Mesodermal cell (in vitro differentiated cells): ENCODE results near the gene PPP1R2B.
A peak's percentile ranks its signal among the peaks of the same experiment; 100 is the strongest.
"Not testable (repeated sequence)": the region's sequence is repeated elsewhere in the genome, so short reads cannot be mapped to it uniquely, and the experiment has no call there.

Experiments used
- H3K27ac ChIP-seq: 2 replicates; pipeline ENCODE4 v1.7.0; 2013; ENCODE audit warnings: mild to moderate bottlenecking, low read depth, low read length, moderate library complexity; ENCODE audit not compliant: severe bottlenecking
- H3K36me3 ChIP-seq: 2 replicates; pipeline ENCODE4 v1.7.1; 2013; ENCODE audit warnings: mild to moderate bottlenecking, low read length, moderate library complexity; ENCODE audit not compliant: control insufficient read depth, insufficient read depth
- H3K4me1 ChIP-seq: one replicate; pipeline ENCODE4 v1.7.1; 2013; ENCODE audit warnings: mild to moderate bottlenecking, low read length; ENCODE audit not compliant: insufficient read depth, control insufficient read depth, poor library complexity, severe bottlenecking
- H3K4me3 ChIP-seq: 2 replicates; pipeline ENCODE4 v1.7.0; 2013; ENCODE audit warnings: low read length, control low read depth, mild to moderate bottlenecking; ENCODE audit not compliant: insufficient read depth, poor library complexity, severe bottlenecking; ENCODE audit errors: extremely low read depth
- H3K9me3 ChIP-seq: 2 replicates; pipeline ENCODE4 v1.7.1; 2013; ENCODE audit warnings: mild to moderate bottlenecking, low read length, moderate library complexity; ENCODE audit not compliant: control insufficient read depth
- WGBS, 2 experiments: methylation state at CpG; one replicate each; pipeline ENCODE4 v1.1.5; 2013; ENCODE audit warnings: missing lambda C conversion rate in 2 of 2; ENCODE audit not compliant: insufficient coverage in 2 of 2; 5-methylcytosine and 5-hydroxymethylcytosine counted together

PPP1R2B gene

GRCh38 chr5:156826150-156826549, 23.9 kb upstream of the PPP1R2B start:
- no peaks in the 10 kb centered on the region for H3K9me3 ChIP-seq
- H3K4me3 ChIP-seq: no peak overlapping the region
- 87 to 96% methylated on average over 3 to 4 of the region's 4 CpGs for WGBS, 2 experiments
- no peaks in the 10 kb centered on the region for H3K36me3 ChIP-seq
- no peaks in the 10 kb centered on the region for H3K4me1 ChIP-seq
- no peak overlapping the region for H3K27ac ChIP-seq

GRCh38 chr5:156834916-156835315, 15.2 kb upstream of the PPP1R2B start:
- WGBS, 2 experiments: 64 to 79% methylated on average over 6 of the region's 6 CpGs
- no peaks in the 10 kb centered on the region for H3K9me3 ChIP-seq
- H3K4me1 ChIP-seq: peaks cover 3% of the 10 kb centered on the region
- H3K27ac ChIP-seq: no peak overlapping the region
- H3K36me3 ChIP-seq: no peaks in the 10 kb centered on the region
- no peak overlapping the region for H3K4me3 ChIP-seq

- H3K36me3 ChIP-seq: no peaks in the 10 kb centered on the region
- peaks cover 3% of the 10 kb centered on the region for H3K4me1 ChIP-seq
- H3K9me3 ChIP-seq: no peaks in the 10 kb centered on the region
- H3K4me3 ChIP-seq: no peak overlapping the region
- no peak overlapping the region for H3K27ac ChIP-seq
- 94% methylated on average over 2 of the region's 3 CpGs; no CpG with 5 or more reads in 1 of the 2 experiments for WGBS, 2 experiments
Measured at GRCh38 chr5:156835905-156836304, 14.2 kb upstream of the PPP1R2B start.

GRCh38 chr5:156836846-156837245, 13.2 kb upstream of the PPP1R2B start:
- H3K36me3 ChIP-seq: no peaks in the 10 kb centered on the region
- H3K4me1 ChIP-seq: peaks cover 3% of the 10 kb centered on the region
- no peak overlapping the region for H3K4me3 ChIP-seq
- H3K27ac ChIP-seq: no peak overlapping the region
- WGBS, 2 experiments: 93% methylated on average over 2 to 3 of the region's 3 CpGs
- no peaks in the 10 kb centered on the region for H3K9me3 ChIP-seq

- H3K4me3 ChIP-seq: no peak overlapping the region
- H3K36me3 ChIP-seq: no peaks in the 10 kb centered on the region
- no peaks in the 10 kb centered on the region for H3K9me3 ChIP-seq
- H3K27ac ChIP-seq: no peak overlapping the region
- 86 to 91% methylated on average over 5 of the region's 5 CpGs for WGBS, 2 experiments
- H3K4me1 ChIP-seq: no peaks in the 10 kb centered on the region
Measured at GRCh38 chr5:156838961-156839360, 11.1 kb upstream of the PPP1R2B start.

GRCh38 chr5:156841737-156842136, 8.4 kb upstream of the PPP1R2B start:
- Histone ChIP-seq H3K4me3 (no peak overlapping the region), H3K9me3 (no peaks in the 10 kb centered on the region), H3K27ac (no peak overlapping the region), H3K4me1 (no peaks in the 10 kb centered on the region), H3K36me3 (no peaks in the 10 kb centered on the region)

- H3K4me1 ChIP-seq: no peaks in the 10 kb centered on the region
- no peak overlapping the region for H3K27ac ChIP-seq
- H3K36me3 ChIP-seq: no peaks in the 10 kb centered on the region
- H3K9me3 ChIP-seq: no peaks in the 10 kb centered on the region
- no peak overlapping the region for H3K4me3 ChIP-seq
- WGBS, 2 experiments: no CpG with 5 or more reads among the region's 2 CpGs
Measured at GRCh38 chr5:156846914-156847313, 3.2 kb upstream of the PPP1R2B start.

- H3K4me3 ChIP-seq, H3K27ac ChIP-seq, H3K4me1 ChIP-seq, H3K36me3 ChIP-seq, H3K9me3 ChIP-seq: not testable (repeated sequence)
- 67% methylated on average over 1 of the region's 1 CpG; no CpG with 5 or more reads in 1 of the 2 experiments for WGBS, 2 experiments
Measured at GRCh38 chr5:156848447-156848846, 1.6 kb upstream of the PPP1R2B start.

- no peak overlapping the region for H3K4me3 ChIP-seq
- H3K9me3 ChIP-seq: no peaks in the 10 kb centered on the region
- no peak overlapping the region for H3K27ac ChIP-seq
- H3K4me1 ChIP-seq: no peaks in the 10 kb centered on the region
- H3K36me3 ChIP-seq: no peaks in the 10 kb centered on the region
- 100% methylated on average over 1 of the region's 3 CpGs for WGBS, 2 experiments
Measured at GRCh38 chr5:156851880-156852279, 1.8 kb downstream of the PPP1R2B start.

- H3K9me3 ChIP-seq, H3K4me1 ChIP-seq, H3K4me3 ChIP-seq, H3K36me3 ChIP-seq, H3K27ac ChIP-seq: not testable (repeated sequence)
- WGBS, 2 experiments: 57 to 80% methylated on average over 1 of the region's 2 CpGs
Measured at GRCh38 chr5:156853055-156853454, 3.0 kb downstream of the PPP1R2B start.

GRCh38 chr5:156865427-156865826, 15.3 kb downstream of the PPP1R2B start:
- Histone ChIP-seq H3K36me3 (no peaks in the 10 kb centered on the region), H3K27ac (no peak overlapping the region), H3K9me3 (no peaks in the 10 kb centered on the region), H3K4me3 (no peak overlapping the region), H3K4me1 (no peaks in the 10 kb centered on the region)

GRCh38 chr5:156870498-156870839, 20.4 kb downstream of the PPP1R2B start:
- peak overlapping the region; percentile 60 for H3K27ac ChIP-seq
- 83% methylated on average over 1 of the region's 1 CpG; no CpG with 5 or more reads in 1 of the 2 experiments for WGBS, 2 experiments
- no peak overlapping the region for H3K4me3 ChIP-seq
- H3K4me1 ChIP-seq: no peaks in the 10 kb centered on the region
- peaks cover 5% of the 10 kb centered on the region for H3K9me3 ChIP-seq
- H3K36me3 ChIP-seq: no peaks in the 10 kb centered on the region
